NOMO-1 treated with dmso at 0.1 percent for 144 hours (cell line): ENCODE measurements around the gene CDH22.

Source experiments
- DNase-seq: peaks from one replicate; lab custom pipeline; 2025; ENCODE audit not compliant: unreplicated experiment; lab: John Stamatoyannopoulos, UW

Gene CDH22

GRCh38 chr20:46323557-46323956 lies 15.3 kb upstream of the CDH22 start:
- DNase-seq: no peak

GRCh38 chr20:46322641-46323040 lies 14.3 kb upstream of the CDH22 start:
- no peak for DNase-seq

- no peak for DNase-seq
Measured at GRCh38 chr20:46317685-46318177, 9.4 kb upstream of the CDH22 start.

DNA sequence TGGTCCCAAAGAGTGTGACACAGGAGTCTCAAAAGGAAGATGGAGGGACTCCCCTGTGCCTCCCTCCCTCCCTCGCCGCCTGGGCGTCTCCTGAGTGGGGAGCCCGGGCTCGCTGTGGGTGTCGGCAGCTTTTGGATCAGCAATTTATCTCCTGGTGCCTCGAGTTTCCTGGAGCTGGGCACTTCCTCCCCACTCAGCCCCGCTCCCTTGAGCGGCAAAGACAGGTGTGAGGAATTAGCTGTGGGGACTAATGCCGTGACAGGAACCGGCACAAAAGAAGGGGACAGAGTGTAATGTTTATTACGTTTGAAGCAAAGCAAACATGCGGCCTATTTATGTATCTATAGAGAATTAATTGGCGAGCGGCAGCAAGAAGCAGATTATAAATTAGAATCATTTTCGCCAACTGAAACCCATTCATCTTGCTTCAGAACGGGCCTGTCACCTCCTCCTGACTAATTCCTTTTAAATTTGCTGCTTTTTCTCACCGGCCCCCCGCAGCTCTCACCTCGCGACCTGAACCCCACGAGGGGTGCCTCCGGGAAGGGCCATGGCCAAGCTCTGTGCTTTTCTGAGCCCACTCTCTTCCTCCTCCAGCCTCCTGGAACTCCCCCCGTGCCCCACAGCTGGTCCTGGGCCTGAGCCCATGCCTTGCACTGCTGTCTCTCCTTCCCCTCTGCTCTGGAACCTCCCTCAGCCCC lies 8.8 kb upstream of the CDH22 start:
- no peak for DNase-seq

GRCh38 chr20:46315311-46315710 lies 7.0 kb upstream of the CDH22 start:
- no peak for DNase-seq

DNA sequence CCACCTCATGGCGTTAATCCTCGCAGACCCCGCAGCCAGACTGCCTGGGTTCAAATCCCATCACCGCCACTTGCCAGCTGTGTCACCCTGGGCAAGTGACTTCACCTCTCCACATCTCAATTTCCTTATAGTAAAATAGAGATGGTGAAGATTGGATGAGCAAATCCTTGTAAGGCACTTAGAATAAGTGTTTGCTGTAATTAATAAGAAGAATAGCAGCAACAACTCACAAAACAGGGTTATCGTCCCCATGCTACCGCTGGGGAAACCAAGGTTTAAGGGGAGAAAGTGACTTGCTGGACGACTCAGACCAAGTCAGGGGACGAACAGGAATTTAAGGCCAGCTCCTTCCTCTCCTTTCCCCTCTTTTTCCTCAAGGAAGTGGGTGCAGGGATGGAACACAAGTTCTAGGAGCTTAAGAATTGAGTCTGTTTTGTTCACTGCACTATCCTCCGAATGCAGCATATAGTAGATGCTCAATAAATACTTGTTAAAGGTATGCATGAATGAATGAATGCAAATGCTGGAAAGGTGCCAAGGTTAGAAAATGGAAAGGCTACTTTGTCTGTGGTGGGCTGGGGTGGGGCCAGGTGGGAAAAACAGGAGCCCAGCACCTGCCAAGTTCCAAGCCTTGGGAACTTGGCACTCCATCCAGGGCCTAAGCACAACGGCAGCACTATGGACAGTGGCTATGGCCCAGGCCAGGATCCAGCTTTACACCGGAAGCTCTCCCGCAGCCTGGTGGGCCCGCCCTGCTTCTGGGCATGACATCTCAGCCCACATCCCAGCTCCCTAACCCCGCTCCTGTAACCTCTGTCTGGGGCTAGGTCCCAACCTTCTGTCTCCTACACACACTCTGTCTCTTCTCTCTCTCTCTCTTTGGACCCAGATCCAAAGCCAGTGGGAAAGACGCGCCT lies 4.9 kb upstream of the CDH22 start:
- no peak for DNase-seq

- DNase-seq: no peak
Measured at GRCh38 chr20:46312075-46312944, 4.0 kb upstream of the CDH22 start.

DNA sequence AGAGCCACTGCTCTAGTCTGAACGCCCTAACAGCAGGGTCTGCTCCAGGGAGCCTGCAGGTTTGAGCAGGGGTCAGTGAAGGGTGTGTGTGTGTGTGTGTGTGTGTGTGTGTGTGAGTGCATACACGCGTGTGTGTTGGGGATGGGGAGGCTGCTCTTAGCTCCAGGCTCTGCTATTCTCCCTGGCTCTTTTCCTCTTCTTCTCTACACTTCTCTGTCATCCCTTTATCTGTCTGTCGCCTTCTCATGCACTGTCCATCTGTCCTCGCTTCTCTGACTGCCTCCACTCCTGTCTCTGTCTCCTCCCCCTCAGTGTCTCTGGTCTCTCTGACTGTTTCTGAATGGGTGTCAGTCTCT lies 3.4 kb upstream of the CDH22 start:
- DNase-seq: no peak

DNA sequence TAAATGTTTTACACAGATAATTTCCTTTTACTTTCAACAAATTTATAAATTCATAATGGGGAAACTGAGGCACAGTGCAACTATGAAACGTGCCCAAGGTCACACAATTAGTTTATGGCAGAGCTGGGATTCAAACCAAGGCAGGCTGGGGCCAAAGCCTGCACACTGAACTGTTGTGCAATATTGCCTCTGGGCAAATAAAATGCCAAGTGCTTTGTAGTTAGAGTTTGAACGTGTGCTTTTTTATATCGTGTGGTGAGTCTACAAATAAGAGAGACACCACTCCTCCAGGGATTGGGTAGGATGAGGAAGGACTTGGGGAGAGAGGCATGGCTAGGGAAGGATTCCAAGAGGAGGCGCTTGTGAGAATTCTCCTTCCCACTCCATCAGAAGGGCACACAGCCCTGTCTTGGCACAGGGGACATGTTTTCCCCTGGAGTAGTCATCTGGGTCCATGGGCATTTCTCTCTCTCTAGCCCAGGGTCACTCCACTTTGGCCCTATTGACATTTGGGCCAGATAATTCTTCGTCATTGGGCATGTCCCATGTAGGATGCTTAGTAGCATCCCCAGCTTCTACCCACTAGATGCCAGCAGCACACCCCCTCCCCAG lies 2.8 kb upstream of the CDH22 start:
- no peak for DNase-seq

DNA sequence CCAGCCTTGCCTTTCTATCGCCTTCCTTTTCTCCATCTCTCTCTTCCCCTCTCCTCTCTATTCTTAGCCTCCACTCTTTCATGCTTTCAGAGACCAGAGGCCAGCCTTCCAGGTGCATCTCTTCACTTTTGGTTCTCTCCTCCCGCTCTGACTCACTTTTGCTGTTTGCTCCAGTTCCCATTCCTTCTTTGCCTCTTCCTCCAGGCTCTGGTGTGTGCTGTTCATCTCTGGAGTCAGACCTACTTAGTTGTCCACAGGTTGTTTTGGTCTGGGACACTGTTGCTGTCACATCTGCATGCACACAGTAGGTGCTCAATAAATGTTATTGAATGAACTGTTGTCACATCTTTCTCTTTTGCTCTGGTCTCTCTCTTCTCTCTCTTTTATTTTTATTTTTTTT lies 1.6 kb upstream of the CDH22 start:
- no peak for DNase-seq

DNA sequence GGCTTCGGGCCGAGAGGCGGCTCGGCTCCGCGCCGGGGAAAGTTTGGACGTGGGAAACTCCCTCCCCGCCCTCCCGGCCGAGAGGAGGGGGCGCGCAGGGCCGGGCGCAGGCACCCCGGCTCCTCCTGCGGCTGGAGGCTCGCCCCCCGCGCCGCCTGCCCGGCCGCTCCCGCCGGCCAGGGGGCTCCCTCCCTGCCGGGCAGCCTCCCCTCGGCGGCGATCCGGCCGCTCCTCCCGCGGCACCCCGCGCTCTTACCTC lies 370 bp downstream of the CDH22 start:
- DNase-seq: no peak

GRCh38 chr20:46307139-46307998 lies 929 bp downstream of the CDH22 start:
- peak; percentile 37 for DNase-seq

- DNase-seq: no peak
Measured at GRCh38 chr20:46306743-46307138, 1.6 kb downstream of the CDH22 start.

DNA sequence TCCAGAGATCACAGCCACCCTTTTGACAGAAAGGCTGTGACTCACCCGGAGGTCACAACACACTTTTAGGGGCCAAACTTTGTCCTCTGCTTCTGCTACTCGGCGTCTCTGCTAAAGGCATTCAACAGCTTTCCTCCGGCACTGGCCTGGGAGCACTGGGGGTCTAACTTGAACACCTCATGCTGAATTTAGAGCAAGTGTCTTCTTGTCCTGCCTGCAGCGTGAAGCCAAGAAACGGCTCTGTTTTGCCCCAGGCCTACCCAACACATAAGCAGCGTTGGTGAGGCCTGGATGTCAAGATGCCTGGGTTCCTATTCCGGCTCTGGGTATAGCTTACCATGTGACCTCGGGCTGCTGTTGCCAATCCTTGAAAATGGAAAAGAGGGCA lies 2.3 kb downstream of the CDH22 start:
- no peak for DNase-seq

- no peak for DNase-seq
Measured at GRCh38 chr20:46305331-46305972, 2.8 kb downstream of the CDH22 start.

DNA sequence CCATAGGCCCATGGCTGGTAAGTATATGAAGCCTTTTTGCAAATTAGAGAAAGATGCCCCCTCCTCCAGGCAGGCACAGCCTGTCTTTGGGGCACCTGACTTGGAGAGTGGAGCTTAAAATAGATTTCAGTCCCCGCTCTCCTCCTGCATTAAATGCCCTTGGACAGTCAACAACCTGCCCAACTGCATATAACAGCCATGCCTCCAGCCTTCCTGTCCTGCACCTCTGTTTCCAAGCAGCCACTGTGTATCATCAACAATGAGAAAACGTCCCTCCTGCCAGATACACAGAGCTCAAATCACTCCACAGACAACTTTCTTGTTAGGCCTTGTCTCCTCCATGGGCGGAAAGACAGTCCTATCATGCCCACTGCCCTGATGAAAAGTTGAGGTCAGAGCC lies 3.4 kb downstream of the CDH22 start:
- no peak for DNase-seq

DNA sequence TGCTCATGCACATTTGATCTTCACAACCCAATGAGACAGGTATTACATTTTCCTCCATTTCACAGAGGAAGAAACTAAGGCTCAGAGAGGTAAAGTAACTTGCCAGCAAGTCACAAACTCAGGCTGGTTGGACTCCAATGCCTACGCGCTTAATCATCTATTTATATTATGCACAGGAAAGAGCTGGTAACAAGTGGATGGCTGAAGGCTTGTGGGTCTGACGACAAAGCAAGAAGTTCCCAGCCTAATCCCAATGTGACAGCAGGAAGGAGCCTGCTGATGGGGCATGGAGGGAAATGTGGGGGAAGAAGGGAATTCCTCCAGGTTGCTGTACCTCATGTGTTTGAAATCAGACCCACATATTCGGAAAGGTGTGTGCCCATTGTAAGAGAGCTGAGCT lies 3.9 kb downstream of the CDH22 start:
- DNase-seq: no peak

- DNase-seq: no peak
Measured at GRCh38 chr20:46303176-46303956, 4.9 kb downstream of the CDH22 start.

DNA sequence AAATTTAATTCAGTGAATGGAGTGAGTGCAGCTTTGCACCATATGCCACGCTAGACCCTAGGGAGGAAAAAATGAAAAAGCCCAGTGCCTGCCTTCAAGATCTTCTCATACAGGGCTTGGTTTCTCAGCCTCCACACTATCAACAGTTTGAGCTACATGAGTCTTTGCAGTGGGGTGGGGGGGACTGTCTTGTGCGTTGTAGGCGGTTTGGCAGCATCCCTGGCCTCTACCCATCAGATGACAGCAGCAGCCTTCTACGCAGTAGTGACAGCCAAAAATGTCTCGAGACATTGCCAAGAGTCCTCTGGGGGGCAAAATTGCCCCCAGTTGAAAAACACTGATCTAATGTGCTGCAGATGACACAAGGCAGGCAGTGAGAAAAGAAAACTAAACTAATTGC lies 6.2 kb downstream of the CDH22 start:
- DNase-seq: no peak
